HG02884 (cell line): ENCODE measurements around the gene GPR135.

Source experiments
- ATAC-seq: cut with Tn5 transposase; IDR thresholded peaks from one replicate; pipeline ENCODE4 v1.9.1; 2021; ENCODE audit warnings: mild to moderate bottlenecking, moderate library complexity; ENCODE audit not compliant: unreplicated experiment

Gene GPR135

GRCh38 chr14:59424341-59425071 is 40.7 kb downstream of the GPR135 start:
- no peak for ATAC-seq

- peak; percentile 52 for ATAC-seq
These were observed 42.9 kb downstream of the GPR135 start for GRCh38 chr14:59422069-59422881.

- no peak for ATAC-seq
These were observed 45.9 kb downstream of the GPR135 start for GRCh38 chr14:59419303-59419702.

- ATAC-seq, result no peak
These were observed 47.9 kb downstream of the GPR135 start for GRCh38 chr14:59417311-59417710.

- ATAC-seq, result no peak
These were observed 49.2 kb downstream of the GPR135 start for GRCh38 chr14:59415836-59416602.
